Spleen (tissue), 7 donors: ENCODE results near the gene BLOC1S1.

Experiments used
- CTCF ChIP-seq, 11 experiments: fragments of 200-600 bp in 7 of 11; fragments of 450-650 bp in 4 of 11; sonication (generic) in 4 of 11; IDR thresholded peaks in 8 of 11; conservative IDR thresholded peaks in 3 of 11; 1 replicate in 7 of 11; 2 replicates in 4 of 11; pipeline versions ENCODE4 v1.4.0 to v1.8.0; 2016 to 2021; ENCODE audit warnings: antibody characterized with exemption in 11 of 11, inconsistent platforms in 4 of 11, mild to moderate bottlenecking in 1 of 11
- POLR2A ChIP-seq, 3 donors: fragments of 450-650 bp; IDR thresholded peaks; one replicate each; pipeline ENCODE4 v1.5.1; 2017; ENCODE audit warnings: antibody characterized with exemption in 3 of 3, mild to moderate bottlenecking in 1 of 3
- donor health status: DM: no; HTN: no; CAD: no; lungs with moderate emphysema.
- donor health status: DM: no; HTN: no; CAD: no.
- donor health status: DM: no; HTN: no; CAD: no.

GRCh38 chr12:55745361-55746173, 29.7 kb downstream of the BLOC1S1 start:
- TF ChIP-seq CTCF (IDR thresholded peaks at IDR 0.05 in 8 of 11, conservative IDR thresholded peaks at IDR 0.05 in 3 of 11), result no peak
- no peak for TF ChIP-seq POLR2A (IDR thresholded peaks at IDR 0.05)
